ENCODE results near the gene OVAAL. TPM values are rescaled to one million over a fixed set of nuclear protein-coding genes. Genes with fewer than 3 reads are reported as not detected.
"Not testable (repeated sequence)": the region's sequence is repeated elsewhere in the genome, so short reads cannot be mapped to it uniquely, and the experiment has no call there.

OVAAL gene
- total and polyA plus RNA-seq, 9 of the 15 experiments (the other 6 are each of a cell fraction or from before 2014, with no cell fraction given): 0.04 to 0.18 (median 0.08) TPM; not detected in 4

GRCh38 chr1:180551997-180552396 lies 6.8 kb upstream of the OVAAL start (continued):
- TF ChIP-seq, protein P1, sequence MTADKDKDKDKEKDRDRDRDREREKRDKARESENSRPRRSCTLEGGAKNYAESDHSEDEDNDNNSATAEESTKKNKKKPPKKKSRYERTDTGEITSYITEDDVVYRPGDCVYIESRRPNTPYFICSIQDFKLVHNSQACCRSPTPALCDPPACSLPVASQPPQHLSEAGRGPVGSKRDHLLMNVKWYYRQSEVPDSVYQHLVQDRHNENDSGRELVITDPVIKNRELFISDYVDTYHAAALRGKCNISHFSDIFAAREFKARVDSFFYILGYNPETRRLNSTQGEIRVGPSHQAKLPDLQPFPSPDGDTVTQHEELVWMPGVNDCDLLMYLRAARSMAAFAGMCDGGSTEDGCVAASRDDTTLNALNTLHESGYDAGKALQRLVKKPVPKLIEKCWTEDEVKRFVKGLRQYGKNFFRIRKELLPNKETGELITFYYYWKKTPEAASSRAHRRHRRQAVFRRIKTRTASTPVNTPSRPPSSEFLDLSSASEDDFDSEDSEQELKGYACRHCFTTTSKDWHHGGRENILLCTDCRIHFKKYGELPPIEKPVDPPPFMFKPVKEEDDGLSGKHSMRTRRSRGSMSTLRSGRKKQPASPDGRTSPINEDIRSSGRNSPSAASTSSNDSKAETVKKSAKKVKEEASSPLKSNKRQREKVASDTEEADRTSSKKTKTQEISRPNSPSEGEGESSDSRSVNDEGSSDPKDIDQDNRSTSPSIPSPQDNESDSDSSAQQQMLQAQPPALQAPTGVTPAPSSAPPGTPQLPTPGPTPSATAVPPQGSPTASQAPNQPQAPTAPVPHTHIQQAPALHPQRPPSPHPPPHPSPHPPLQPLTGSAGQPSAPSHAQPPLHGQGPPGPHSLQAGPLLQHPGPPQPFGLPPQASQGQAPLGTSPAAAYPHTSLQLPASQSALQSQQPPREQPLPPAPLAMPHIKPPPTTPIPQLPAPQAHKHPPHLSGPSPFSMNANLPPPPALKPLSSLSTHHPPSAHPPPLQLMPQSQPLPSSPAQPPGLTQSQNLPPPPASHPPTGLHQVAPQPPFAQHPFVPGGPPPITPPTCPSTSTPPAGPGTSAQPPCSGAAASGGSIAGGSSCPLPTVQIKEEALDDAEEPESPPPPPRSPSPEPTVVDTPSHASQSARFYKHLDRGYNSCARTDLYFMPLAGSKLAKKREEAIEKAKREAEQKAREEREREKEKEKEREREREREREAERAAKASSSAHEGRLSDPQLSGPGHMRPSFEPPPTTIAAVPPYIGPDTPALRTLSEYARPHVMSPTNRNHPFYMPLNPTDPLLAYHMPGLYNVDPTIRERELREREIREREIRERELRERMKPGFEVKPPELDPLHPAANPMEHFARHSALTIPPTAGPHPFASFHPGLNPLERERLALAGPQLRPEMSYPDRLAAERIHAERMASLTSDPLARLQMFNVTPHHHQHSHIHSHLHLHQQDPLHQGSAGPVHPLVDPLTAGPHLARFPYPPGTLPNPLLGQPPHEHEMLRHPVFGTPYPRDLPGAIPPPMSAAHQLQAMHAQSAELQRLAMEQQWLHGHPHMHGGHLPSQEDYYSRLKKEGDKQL (CRISPR knock-in tag; IDR thresholded peaks at IDR 0.05; ENCODE audit: borderline replicate concordance): no peak
- TF ChIP-seq RAD21 (CRISPR knock-in tag; conservative IDR thresholded peaks at IDR 0.05 in 1 of 2, IDR thresholded peaks at IDR 0.05 in 1 of 2) (no peak), POLR2AphosphoS2 (IDR thresholded peaks at IDR 0.05; ENCODE audit: low read length) (no peak), ARID2 (IDR thresholded peaks at IDR 0.05) (no peak), ZNF707 (CRISPR knock-in tag; conservative IDR thresholded peaks at IDR 0.05) (no peak)
- TF ChIP-seq, protein P2, sequence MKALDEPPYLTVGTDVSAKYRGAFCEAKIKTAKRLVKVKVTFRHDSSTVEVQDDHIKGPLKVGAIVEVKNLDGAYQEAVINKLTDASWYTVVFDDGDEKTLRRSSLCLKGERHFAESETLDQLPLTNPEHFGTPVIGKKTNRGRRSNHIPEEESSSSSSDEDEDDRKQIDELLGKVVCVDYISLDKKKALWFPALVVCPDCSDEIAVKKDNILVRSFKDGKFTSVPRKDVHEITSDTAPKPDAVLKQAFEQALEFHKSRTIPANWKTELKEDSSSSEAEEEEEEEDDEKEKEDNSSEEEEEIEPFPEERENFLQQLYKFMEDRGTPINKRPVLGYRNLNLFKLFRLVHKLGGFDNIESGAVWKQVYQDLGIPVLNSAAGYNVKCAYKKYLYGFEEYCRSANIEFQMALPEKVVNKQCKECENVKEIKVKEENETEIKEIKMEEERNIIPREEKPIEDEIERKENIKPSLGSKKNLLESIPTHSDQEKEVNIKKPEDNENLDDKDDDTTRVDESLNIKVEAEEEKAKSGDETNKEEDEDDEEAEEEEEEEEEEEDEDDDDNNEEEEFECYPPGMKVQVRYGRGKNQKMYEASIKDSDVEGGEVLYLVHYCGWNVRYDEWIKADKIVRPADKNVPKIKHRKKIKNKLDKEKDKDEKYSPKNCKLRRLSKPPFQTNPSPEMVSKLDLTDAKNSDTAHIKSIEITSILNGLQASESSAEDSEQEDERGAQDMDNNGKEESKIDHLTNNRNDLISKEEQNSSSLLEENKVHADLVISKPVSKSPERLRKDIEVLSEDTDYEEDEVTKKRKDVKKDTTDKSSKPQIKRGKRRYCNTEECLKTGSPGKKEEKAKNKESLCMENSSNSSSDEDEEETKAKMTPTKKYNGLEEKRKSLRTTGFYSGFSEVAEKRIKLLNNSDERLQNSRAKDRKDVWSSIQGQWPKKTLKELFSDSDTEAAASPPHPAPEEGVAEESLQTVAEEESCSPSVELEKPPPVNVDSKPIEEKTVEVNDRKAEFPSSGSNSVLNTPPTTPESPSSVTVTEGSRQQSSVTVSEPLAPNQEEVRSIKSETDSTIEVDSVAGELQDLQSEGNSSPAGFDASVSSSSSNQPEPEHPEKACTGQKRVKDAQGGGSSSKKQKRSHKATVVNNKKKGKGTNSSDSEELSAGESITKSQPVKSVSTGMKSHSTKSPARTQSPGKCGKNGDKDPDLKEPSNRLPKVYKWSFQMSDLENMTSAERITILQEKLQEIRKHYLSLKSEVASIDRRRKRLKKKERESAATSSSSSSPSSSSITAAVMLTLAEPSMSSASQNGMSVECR (CRISPR knock-in tag; IDR thresholded peaks at IDR 0.05): no peak

DNA sequence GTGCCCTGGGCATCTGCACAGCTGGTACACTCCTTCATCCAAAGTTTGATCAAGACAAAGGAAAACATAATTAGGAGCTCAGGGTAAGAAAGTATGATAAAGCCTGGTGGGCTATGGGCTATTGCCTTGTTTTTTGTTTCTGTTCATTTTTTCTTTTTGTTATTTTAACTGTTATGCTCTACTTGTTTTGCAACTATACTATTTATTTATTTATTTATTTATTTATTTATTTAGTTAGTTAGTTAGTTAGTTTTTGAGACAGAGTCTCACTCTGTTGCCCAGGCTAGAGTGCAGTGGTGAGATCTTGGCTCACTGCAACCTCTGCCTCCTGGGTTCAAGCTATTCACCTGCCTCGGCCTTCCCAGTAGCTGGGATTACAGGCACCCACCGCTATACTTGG lies 5.7 kb upstream of the OVAAL start:
- H4K20me1 ChIP-seq (replicated peaks; ENCODE audit: control insufficient read depth, insufficient read depth, low read length); DNase-seq (ENCODE audit: extremely low read depth in 1 of 4, low spot score in 3 of 4); ATAC-seq; H3K27ac ChIP-seq (ENCODE audit: extremely low read depth, low read depth, low read length); H3K9ac ChIP-seq (ENCODE audit: insufficient read depth in 1 of 2, low read depth in 2 of 2, low read length in 2 of 2); H3K4me2 ChIP-seq (ENCODE audit: insufficient read depth, low read length); H3K79me2 ChIP-seq (ENCODE audit: control insufficient read depth, insufficient read depth, low read length); H3K9me3 ChIP-seq (replicated peaks; ENCODE audit: control insufficient read depth, insufficient read depth, low read depth, low read length); H2AFZ ChIP-seq (ENCODE audit: low read depth, low read length); H3K9me1 ChIP-seq (ENCODE audit: control insufficient read depth, insufficient read depth, low read length); H3K36me3 ChIP-seq (ENCODE audit: control insufficient read depth, insufficient read depth, low read length); H3K27me3 ChIP-seq (ENCODE audit: control insufficient read depth in 2 of 2, insufficient read depth in 2 of 2, low read length in 2 of 2); CTCF ChIA-PET (ENCODE audit: low intra/inter-chr PET ratio); FAIRE-seq; in situ Hi-C loops (cut with MboI); H3K4me1 ChIP-seq (replicated peaks in 1 of 2; ENCODE audit: control insufficient read depth in 2 of 2, insufficient read depth in 2 of 2, low read length in 2 of 2); BruUV-seq (replicated peaks); H3K4me3 ChIP-seq; intact Hi-C loops (cut with micrococcal nuclease): not testable (repeated sequence)
- POLR2A ChIA-PET: interaction anchor here (0.6 to 1.6 kb wide), 3 partner anchors 13 to 171 kb away, joined by 3 to 5 read pairs (median 4); no protein-coding TSS in a partner anchor
- WGBS (ENCODE audit: insufficient coverage, low coverage, missing lambda C conversion rate): 59% methylated on average over 2 of the region's 2 CpGs
